Keratinocyte (primary cell): Measurements from ENCODE around the gene SEC63. TPM values are rescaled to one million over a fixed set of nuclear protein-coding genes. Genes with fewer than 3 reads are reported as not detected.

Source experiments
- DNase-seq: peaks from one replicate; pipeline ENCODE4 v3.0.0-alpha.2; 2011; ENCODE audit warnings: low read depth, missing footprints, low spot score
- FAIRE-seq: peaks from 2 replicates; lab custom pipeline; 2011; peaks lifted over from hg19 to GRCh38; lab: Jason Lieb, UNC
- H2AFZ ChIP-seq: 2 replicates; pipeline ENCODE4 v1.6.0; 2012; ENCODE audit warnings: low read length, control low read depth, inconsistent platforms; ENCODE audit not compliant: control insufficient read depth
- H3K27ac ChIP-seq: 2 replicates; pipeline ENCODE4 v1.5.1; 2011; ENCODE audit warnings: low read length; ENCODE audit not compliant: control insufficient read depth, insufficient read depth
- H3K27me3 ChIP-seq: 3 replicates; pipeline ENCODE4 v1.6.0; 2011; ENCODE audit warnings: low read length; ENCODE audit not compliant: control insufficient read depth, insufficient read depth; ENCODE audit errors: extremely low read depth
- H3K36me3 ChIP-seq, 2 experiments: 2 replicates in 1 of 2; 3 replicates in 1 of 2; pipeline ENCODE4 v1.5.1; 2011; ENCODE audit warnings: low read length in 2 of 2, mild to moderate bottlenecking in 1 of 2; ENCODE audit not compliant: control insufficient read depth in 2 of 2, insufficient read depth in 2 of 2; ENCODE audit errors: extremely low read depth in 1 of 2
- H3K4me1 ChIP-seq: 3 replicates; pipeline ENCODE4 v1.5.1; 2011; ENCODE audit warnings: low read length; ENCODE audit not compliant: control insufficient read depth, insufficient read depth; ENCODE audit errors: extremely low read depth
- H3K4me2 ChIP-seq: 3 replicates; pipeline ENCODE4 v1.6.0; 2011; ENCODE audit warnings: low read depth, low read length; ENCODE audit not compliant: control insufficient read depth, insufficient read depth; ENCODE audit errors: extremely low read depth
- H3K4me3 ChIP-seq, 3 experiments: fragments of 200-600 bp in 1 of 3; sonication (generic) in 1 of 3; 2 replicates in 2 of 3; 3 replicates in 1 of 3; pipeline ENCODE4 v1.5.1; 2011 to 2016; ENCODE audit warnings: low read length in 3 of 3, mild to moderate bottlenecking in 3 of 3, control low read depth in 2 of 3, inconsistent platforms in 1 of 3, low read depth in 1 of 3, mixed read lengths in 1 of 3, mixed run types in 1 of 3, moderate library complexity in 1 of 3; ENCODE audit not compliant: control insufficient read depth in 2 of 3, insufficient read depth in 2 of 3; ENCODE audit errors: extremely low read depth in 1 of 3
- H3K79me2 ChIP-seq: 2 replicates; pipeline ENCODE4 v1.6.0; 2012; ENCODE audit warnings: low read length; ENCODE audit not compliant: control insufficient read depth, insufficient read depth
- H3K9ac ChIP-seq: 3 replicates; pipeline ENCODE4 v1.6.0; 2011; ENCODE audit warnings: low read length; ENCODE audit not compliant: control insufficient read depth, insufficient read depth; ENCODE audit errors: extremely low read depth
- H3K9me1 ChIP-seq: 3 replicates; pipeline ENCODE4 v1.6.0; 2011; ENCODE audit warnings: low read length; ENCODE audit not compliant: control insufficient read depth, insufficient read depth; ENCODE audit errors: extremely low read depth
- H3K9me3 ChIP-seq: 2 replicates; pipeline ENCODE4 v1.5.1; 2012; ENCODE audit warnings: low read depth, low read length; ENCODE audit not compliant: control insufficient read depth
- H4K20me1 ChIP-seq: 3 replicates; pipeline ENCODE4 v1.6.0; 2011; ENCODE audit warnings: low read length; ENCODE audit not compliant: control insufficient read depth, insufficient read depth; ENCODE audit errors: extremely low read depth
- EZH2 ChIP-seq: IDR thresholded peaks from one replicate; pipeline ENCODE4 v1.6.1; 2012; ENCODE audit warnings: inconsistent platforms, mild to moderate bottlenecking, low read length, moderate library complexity
- dilution Hi-C: fragments of 300-500 bp; cut with MboI; formaldehyde crosslinking; loops from one replicate; pipeline ENCODE4 v1.7.0; 2020; ENCODE audit warnings: low sequenced_read_pairs; ENCODE audit not compliant: extremely low pct_ligation_motif_present
- polyA plus RNA-seq, 5 experiments: library from polyadenylated mRNA; depleted of rRNA in 3 of 5; stranded (reverse) in 3 of 5; stranded (forward) in 1 of 5; unstranded in 1 of 5; fragments of >200 nt; gene quantifications; 1 replicate in 1 of 5; 2 replicates in 3 of 5; 3 replicates in 1 of 5; pipeline versions ENCODE4 v1.2.1 to v1.2.3, GENCODE V29; 2011 to 2012; ENCODE audit warnings: missing spikeins in 2 of 5, low read depth in 1 of 5, low replicate concordance in 1 of 5
- TF ChIP-seq, protein P1 (sequence below), 3 experiments: IDR thresholded peaks in 1 of 3; conservative IDR thresholded peaks in 1 of 3; optimal IDR thresholded peaks in 1 of 3; 2 replicates in 2 of 3; 3 replicates in 1 of 3; pipeline versions ENCODE3 to v1.5.1; 2011; ENCODE audit warnings: low read length in 3 of 3, mild to moderate bottlenecking in 3 of 3, moderate library complexity in 2 of 3, control low read depth in 1 of 3, inconsistent platforms in 1 of 3; ENCODE audit not compliant: insufficient read depth in 2 of 3; ENCODE audit errors: extremely low read depth in 1 of 3

SEC63 gene
- polyA plus RNA-seq, 1 donor (not counting 4 experiments of a cell fraction or from before 2014, with no cell fraction given), result 91.4 TPM

DNA sequence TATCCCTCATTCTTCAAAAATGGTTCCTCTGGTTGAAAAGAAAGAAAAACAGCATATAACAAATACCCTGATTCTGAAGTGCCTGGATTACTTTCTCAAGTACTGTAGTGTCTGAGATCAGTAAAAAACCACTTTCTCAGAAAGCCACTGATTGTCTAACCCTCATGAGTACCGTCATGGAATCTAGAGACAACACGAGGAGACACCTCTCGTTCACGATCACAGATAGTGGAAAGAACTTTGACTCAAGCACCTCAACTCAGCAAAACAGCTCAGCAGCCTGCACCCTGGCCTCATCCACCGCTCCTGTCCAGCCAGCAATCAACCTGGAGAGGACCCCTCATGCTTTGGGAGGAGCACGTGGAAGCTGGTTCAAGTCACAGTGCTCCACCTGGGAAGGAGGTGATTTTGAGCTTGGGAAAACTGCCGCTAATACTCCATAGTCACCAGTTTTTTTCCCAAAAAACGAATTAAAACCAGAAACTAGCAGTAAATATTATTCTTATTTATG, 134.9 kb downstream of the SEC63 start:
- DNase-seq, result no peak
- dilution Hi-C loops, result no loop called here
- Histone ChIP-seq H4K20me1 (no peaks in the 10 kb centered on the region), H3K4me3 (no peak overlapping the region), H3K9me1 (no peaks in the 10 kb centered on the region), H3K9ac (no peak overlapping the region), H3K27me3 (peaks cover 3% of the 10 kb centered on the region), H3K4me2 (no peak overlapping the region), H3K79me2 (no peaks in the 10 kb centered on the region), H3K36me3 (no peaks in the 10 kb centered on the region), H3K4me1 (peaks cover 24% of the 10 kb centered on the region), H3K9me3 (no peaks in the 10 kb centered on the region), H3K27ac (no peak overlapping the region), H2AFZ (no peak overlapping the region)
- TF ChIP-seq, protein P1, sequence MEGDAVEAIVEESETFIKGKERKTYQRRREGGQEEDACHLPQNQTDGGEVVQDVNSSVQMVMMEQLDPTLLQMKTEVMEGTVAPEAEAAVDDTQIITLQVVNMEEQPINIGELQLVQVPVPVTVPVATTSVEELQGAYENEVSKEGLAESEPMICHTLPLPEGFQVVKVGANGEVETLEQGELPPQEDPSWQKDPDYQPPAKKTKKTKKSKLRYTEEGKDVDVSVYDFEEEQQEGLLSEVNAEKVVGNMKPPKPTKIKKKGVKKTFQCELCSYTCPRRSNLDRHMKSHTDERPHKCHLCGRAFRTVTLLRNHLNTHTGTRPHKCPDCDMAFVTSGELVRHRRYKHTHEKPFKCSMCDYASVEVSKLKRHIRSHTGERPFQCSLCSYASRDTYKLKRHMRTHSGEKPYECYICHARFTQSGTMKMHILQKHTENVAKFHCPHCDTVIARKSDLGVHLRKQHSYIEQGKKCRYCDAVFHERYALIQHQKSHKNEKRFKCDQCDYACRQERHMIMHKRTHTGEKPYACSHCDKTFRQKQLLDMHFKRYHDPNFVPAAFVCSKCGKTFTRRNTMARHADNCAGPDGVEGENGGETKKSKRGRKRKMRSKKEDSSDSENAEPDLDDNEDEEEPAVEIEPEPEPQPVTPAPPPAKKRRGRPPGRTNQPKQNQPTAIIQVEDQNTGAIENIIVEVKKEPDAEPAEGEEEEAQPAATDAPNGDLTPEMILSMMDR (optimal IDR thresholded peaks at IDR 0.05 in 1 of 3, IDR thresholded peaks at IDR 0.05 in 1 of 3, conservative IDR thresholded peaks at IDR 0.05 in 1 of 3; ENCODE audit: extremely low read depth in 1 of 3, insufficient read depth in 2 of 3, low read length in 3 of 3), result no peak
- TF ChIP-seq EZH2, result no peak
- FAIRE-seq, result no peak

DNA sequence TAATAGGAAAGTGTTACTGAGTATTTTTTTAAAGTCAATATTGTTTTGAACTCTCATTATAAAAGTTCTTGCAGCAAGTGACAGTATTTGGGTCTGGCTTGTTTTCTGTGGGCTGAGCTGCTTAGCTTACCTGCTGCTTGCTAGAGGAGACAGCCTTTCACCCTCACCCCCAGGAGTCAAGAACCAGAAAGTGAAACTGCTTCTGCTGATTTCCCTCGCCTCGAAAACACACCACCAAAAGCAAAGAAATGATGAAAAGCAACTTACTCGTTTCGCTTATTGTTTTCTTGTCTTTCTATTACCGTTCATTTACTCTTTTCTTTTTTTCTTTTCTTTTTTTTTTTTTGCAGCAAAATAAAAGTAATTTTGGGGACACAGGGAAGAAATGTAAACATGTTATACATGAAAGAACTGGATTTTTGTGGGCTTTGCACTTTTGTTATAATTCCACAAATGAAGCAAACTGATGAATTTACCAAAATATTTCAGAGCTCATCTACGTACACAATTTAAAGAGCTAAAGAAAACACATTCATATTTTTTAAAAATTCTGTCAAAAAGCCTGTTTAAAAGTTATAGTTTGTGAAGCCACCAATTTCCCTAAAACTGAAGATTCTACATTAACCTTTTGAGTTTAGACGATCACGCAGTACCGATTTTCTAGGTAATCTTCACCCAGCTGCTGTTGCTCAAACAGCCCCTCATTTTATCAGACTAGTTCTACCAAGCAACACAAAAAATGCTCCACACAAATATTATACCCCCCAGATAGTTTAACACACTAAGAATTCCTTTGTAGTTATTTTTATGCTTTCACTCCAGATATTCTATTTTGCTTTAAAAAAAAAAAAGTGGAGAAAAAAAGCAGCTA, 135.6 kb downstream of the SEC63 start:
- Histone ChIP-seq H2AFZ (no peak overlapping the region), H3K4me1 (peaks cover 24% of the 10 kb centered on the region), H3K27ac (no peak overlapping the region), H3K36me3 (no peaks in the 10 kb centered on the region), H3K27me3 (peaks cover 3% of the 10 kb centered on the region), H4K20me1 (no peaks in the 10 kb centered on the region), H3K9ac (no peak overlapping the region), H3K79me2 (no peaks in the 10 kb centered on the region), H3K4me2 (no peak overlapping the region), H3K9me3 (no peaks in the 10 kb centered on the region), H3K9me1 (no peaks in the 10 kb centered on the region), H3K4me3 (no peak overlapping the region)
- FAIRE-seq (no peak), DNase-seq (no peak)
- dilution Hi-C loops, result no loop called here
- TF ChIP-seq, protein P1 (optimal IDR thresholded peaks at IDR 0.05 in 1 of 3, IDR thresholded peaks at IDR 0.05 in 1 of 3, conservative IDR thresholded peaks at IDR 0.05 in 1 of 3; ENCODE audit: extremely low read depth in 1 of 3, insufficient read depth in 2 of 3, low read length in 3 of 3), result no peak
- TF ChIP-seq EZH2, result no peak
